ENCODE measurements around the gene CDH4.
A peak's percentile ranks its signal among the peaks of the same experiment; 100 is the strongest.
"Not testable (repeated sequence)": the region's sequence is repeated elsewhere in the genome, so short reads cannot be mapped to it uniquely, and the experiment has no call there.

CDH4 gene

GRCh38 chr20:61841966-61842365 is 589.9 kb downstream of the CDH4 start:
- no peak for DNase-seq

GRCh38 chr20:61844621-61845020 is 592.6 kb downstream of the CDH4 start:
- no peak for DNase-seq

- no peak for DNase-seq
Measured at GRCh38 chr20:61845233-61845671, 593.2 kb downstream of the CDH4 start.

- no peak for DNase-seq
Measured at GRCh38 chr20:61846074-61846473, 594.0 kb downstream of the CDH4 start.

GRCh38 chr20:61846741-61847419 is 594.8 kb downstream of the CDH4 start:
- no peak for DNase-seq

- no peak for DNase-seq
Measured at GRCh38 chr20:61847420-61847748, 595.3 kb downstream of the CDH4 start.

- no peak for DNase-seq
Measured at GRCh38 chr20:61847986-61848385, 595.9 kb downstream of the CDH4 start.

GRCh38 chr20:61848851-61849250 is 596.8 kb downstream of the CDH4 start:
- DNase-seq: no peak

- DNase-seq: no peak
Measured at GRCh38 chr20:61849376-61849775, 597.3 kb downstream of the CDH4 start.

- no peak for DNase-seq
Measured at GRCh38 chr20:61849822-61850221, 597.8 kb downstream of the CDH4 start.

- no peak for DNase-seq
Measured at GRCh38 chr20:61850457-61850856, 598.4 kb downstream of the CDH4 start.

- no peak for DNase-seq
Measured at GRCh38 chr20:61850926-61851900, 599.2 kb downstream of the CDH4 start.

- no peak for DNase-seq
Measured at GRCh38 chr20:61852268-61853072, 600.4 kb downstream of the CDH4 start.

GRCh38 chr20:61853073-61854005 is 601.3 kb downstream of the CDH4 start:
- DNase-seq: no peak

GRCh38 chr20:61854538-61854937 is 602.5 kb downstream of the CDH4 start:
- DNase-seq: not testable (repeated sequence)

GRCh38 chr20:61855286-61855685 is 603.2 kb downstream of the CDH4 start:
- DNase-seq: peak; percentile 41

- DNase-seq: no peak
Measured at GRCh38 chr20:61856626-61857413, 604.8 kb downstream of the CDH4 start.

- DNase-seq: no peak
Measured at GRCh38 chr20:61857414-61857775, 605.3 kb downstream of the CDH4 start.

- DNase-seq: no peak
Measured at GRCh38 chr20:61857884-61858283, 605.8 kb downstream of the CDH4 start.

- no peak for DNase-seq
Measured at GRCh38 chr20:61859767-61860166, 607.7 kb downstream of the CDH4 start.

GRCh38 chr20:61860260-61860987 is 608.4 kb downstream of the CDH4 start:
- DNase-seq: no peak

Data from right hindlimb (tissue), 1 donor.